ENCODE measurements around the gene ANKRD13B.

- TF ChIP-seq POLR2AphosphoS5 (IDR thresholded peaks at IDR 0.05; ENCODE audit: low read depth, low read length) (no peak), POLR2A (IDR thresholded peaks at IDR 0.05; ENCODE audit: low read depth, low read length) (no peak)
Observed at GRCh38 chr17:29608986-29609385, 16.1 kb downstream of the ANKRD13B start.
